A673 (cell line): Measurements from ENCODE around the gene CNOT10. TPM values are rescaled to one million over a fixed set of nuclear protein-coding genes. Genes with fewer than 3 reads are reported as not detected.

ENCODE experiments used
- BruUV-seq: library from RNA; stranded (reverse); fragments of 400-500 nt; replicated peaks from 2 replicates; lab custom pipeline; 2021; lab: Mats Ljungman, UMichigan
- CTCF ChIA-PET: fragments of 300-600 bp; sonication (Branson Sonifier 250); formaldehyde crosslinking; loops from one replicate; lab custom pipeline; 2022; ENCODE audit warnings: antibody characterized with exemption; lab: Charles Lee
- POLR2A ChIA-PET: fragments of 300-600 bp; sonication (Branson Sonifier 250); formaldehyde crosslinking; loops from one replicate; lab custom pipeline; 2022; ENCODE audit warnings: antibody characterized with exemption; ENCODE audit not compliant: low non-redundant PET; lab: Charles Lee
- DNase-seq: peaks from one replicate; pipeline ENCODE4 v3.0.0-alpha.2; 2015; ENCODE audit warnings: low spot score
- H3K27ac ChIP-seq: fragments of 200-600 bp; sonication (generic); 2 replicates; pipeline ENCODE4 v1.5.1; 2016; ENCODE audit warnings: mixed run types, low read depth, mild to moderate bottlenecking, mixed read lengths, antibody characterized with exemption, low read length; ENCODE audit not compliant: poor library complexity, severe bottlenecking
- H3K27me3 ChIP-seq: fragments of 200-600 bp; sonication (generic); replicated peaks from 2 replicates; pipeline ENCODE4 v1.6.1; 2017; ENCODE audit warnings: mixed run types, low read depth, mild to moderate bottlenecking, mixed read lengths, antibody characterized with exemption, low read length; ENCODE audit not compliant: insufficient read depth, poor library complexity
- H3K36me3 ChIP-seq: fragments of 200-600 bp; sonication (generic); 2 replicates; pipeline ENCODE4 v1.6.1; 2016; ENCODE audit warnings: mixed run types, mild to moderate bottlenecking, mixed read lengths, antibody characterized with exemption, low read length; ENCODE audit not compliant: insufficient read depth, poor library complexity, severe bottlenecking
- H3K4me1 ChIP-seq: fragments of 200-600 bp; sonication (generic); 2 replicates; pipeline ENCODE4 v1.6.1; 2017; ENCODE audit warnings: mixed run types, mild to moderate bottlenecking, mixed read lengths, antibody characterized with exemption, low read length; ENCODE audit not compliant: insufficient read depth, poor library complexity, severe bottlenecking
- H3K4me3 ChIP-seq: fragments of 200-600 bp; sonication (generic); 2 replicates; pipeline ENCODE4 v1.5.1; 2016; ENCODE audit warnings: low read depth, mixed run types, mild to moderate bottlenecking, mixed read lengths, low read length; ENCODE audit not compliant: poor library complexity, severe bottlenecking
- H3K9me3 ChIP-seq: fragments of 200-600 bp; sonication (generic); 2 replicates; pipeline ENCODE4 v1.6.1; 2016; ENCODE audit warnings: mixed run types, low read depth, mild to moderate bottlenecking, mixed read lengths, antibody characterized with exemption, low read length; ENCODE audit not compliant: poor library complexity, severe bottlenecking
- EZH2 ChIP-seq: fragments of 200-600 bp; sonication (generic); IDR thresholded peaks from 2 replicates; pipeline ENCODE4 v1.6.1; 2017; ENCODE audit warnings: borderline replicate concordance, low read depth, mild to moderate bottlenecking, mixed read lengths, antibody characterized with exemption, low read length; ENCODE audit not compliant: poor library complexity, severe bottlenecking
- intact Hi-C: fragments of 100-400 bp; cut with micrococcal nuclease; formaldehyde crosslinking; loops from one replicate; pipeline ENCODE4 v1.10.0; 2022; ENCODE audit not compliant: unreplicated experiment
- total RNA-seq: library from RNA; stranded (reverse); gene quantifications from 2 replicates; pipeline ENCODE4 v1.2.3, GENCODE V29; 2021
- TF ChIP-seq, protein P1 (sequence below): fragments of 300-800, 200-600 bp; sonication (generic); conservative IDR thresholded peaks from 2 replicates; pipeline ENCODE4 v1.5.1; 2017; ENCODE audit warnings: low read depth, mild to moderate bottlenecking, antibody characterized with exemption, low read length, moderate library complexity, mixed read lengths

Gene CNOT10
- total RNA-seq, 1 experiment from 2014 or later = 47.8 TPM

DNA sequence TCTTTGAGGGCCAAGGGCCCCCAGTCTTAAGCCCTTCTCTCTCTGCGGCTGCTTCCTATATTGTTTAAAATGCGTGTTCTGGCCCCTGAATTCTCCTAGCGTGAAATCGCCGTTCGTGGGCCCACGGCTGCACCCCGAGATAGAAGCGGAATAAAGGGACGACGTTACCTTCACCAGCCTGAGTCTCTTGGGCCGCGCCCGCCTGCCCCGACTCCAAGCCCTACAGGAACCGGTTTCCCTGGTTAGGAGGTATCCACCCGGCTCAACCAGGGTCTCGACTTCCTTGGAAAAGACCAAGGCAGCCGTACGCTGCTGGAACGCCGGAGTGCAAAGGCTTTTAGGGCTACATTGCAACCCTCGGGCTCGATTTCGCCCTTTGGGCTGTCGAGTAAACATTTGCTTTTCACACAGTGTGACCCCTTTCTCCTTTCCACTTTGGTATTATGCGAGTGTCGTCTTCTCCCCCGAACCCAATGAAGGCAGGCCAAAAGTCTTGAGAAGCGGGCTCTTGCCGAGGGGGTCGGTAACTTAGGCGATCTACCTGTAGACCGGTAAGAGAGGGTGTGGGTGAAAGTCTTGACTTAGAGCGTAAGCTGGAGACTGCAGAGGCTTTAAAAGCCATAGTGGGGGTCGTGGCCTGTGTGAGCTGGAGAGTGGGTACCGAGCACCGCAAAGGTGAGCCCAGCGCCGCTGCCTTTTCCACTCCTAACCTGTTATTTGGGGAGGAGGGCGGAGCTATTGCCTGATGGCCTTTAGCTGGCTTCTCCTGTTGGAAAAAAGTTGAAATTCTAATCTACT lies 134.8 kb downstream of the CNOT10 start:
- H3K4me1 ChIP-seq = peaks cover 4% of the 10 kb centered on the region
- TF ChIP-seq, protein P1, sequence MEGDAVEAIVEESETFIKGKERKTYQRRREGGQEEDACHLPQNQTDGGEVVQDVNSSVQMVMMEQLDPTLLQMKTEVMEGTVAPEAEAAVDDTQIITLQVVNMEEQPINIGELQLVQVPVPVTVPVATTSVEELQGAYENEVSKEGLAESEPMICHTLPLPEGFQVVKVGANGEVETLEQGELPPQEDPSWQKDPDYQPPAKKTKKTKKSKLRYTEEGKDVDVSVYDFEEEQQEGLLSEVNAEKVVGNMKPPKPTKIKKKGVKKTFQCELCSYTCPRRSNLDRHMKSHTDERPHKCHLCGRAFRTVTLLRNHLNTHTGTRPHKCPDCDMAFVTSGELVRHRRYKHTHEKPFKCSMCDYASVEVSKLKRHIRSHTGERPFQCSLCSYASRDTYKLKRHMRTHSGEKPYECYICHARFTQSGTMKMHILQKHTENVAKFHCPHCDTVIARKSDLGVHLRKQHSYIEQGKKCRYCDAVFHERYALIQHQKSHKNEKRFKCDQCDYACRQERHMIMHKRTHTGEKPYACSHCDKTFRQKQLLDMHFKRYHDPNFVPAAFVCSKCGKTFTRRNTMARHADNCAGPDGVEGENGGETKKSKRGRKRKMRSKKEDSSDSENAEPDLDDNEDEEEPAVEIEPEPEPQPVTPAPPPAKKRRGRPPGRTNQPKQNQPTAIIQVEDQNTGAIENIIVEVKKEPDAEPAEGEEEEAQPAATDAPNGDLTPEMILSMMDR = no peak
- no peak for TF ChIP-seq EZH2
- peaks cover 80% of the 10 kb centered on the region for H3K27me3 ChIP-seq
- peaks cover 10% of the 10 kb centered on the region for H3K9me3 ChIP-seq
- no peak for DNase-seq
- CTCF ChIA-PET = no interaction called here
- no peak overlapping the region for H3K4me3 ChIP-seq
- no peak overlapping the region for H3K27ac ChIP-seq
- intact Hi-C loops = no loop called here
- POLR2A ChIA-PET = no interaction called here
- no peaks in the 10 kb centered on the region for H3K36me3 ChIP-seq
- BruUV-seq = no TSS peak

DNA sequence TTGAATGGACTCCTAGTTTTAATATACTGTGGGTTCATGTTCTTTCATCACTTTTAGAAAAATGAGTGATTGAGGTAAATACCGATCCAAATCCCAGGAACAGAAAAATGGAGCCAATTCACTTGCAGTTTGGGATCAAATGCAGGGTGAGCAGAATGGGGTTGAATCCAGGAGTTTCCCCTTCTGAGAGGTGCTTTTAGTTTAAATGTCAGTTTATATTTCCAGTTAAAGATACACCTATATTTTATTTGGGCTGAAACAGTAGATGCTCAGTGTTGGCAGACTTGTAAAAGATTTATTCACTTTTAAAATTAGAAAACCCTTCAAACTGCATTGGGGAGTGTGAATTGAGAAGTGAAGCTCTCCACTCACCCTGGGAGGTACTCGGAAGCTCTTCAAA lies 135.4 kb downstream of the CNOT10 start:
- Histone ChIP-seq H3K4me3 (no peak overlapping the region), H3K27ac (no peak overlapping the region), H3K36me3 (no peaks in the 10 kb centered on the region), H3K9me3 (peaks cover 10% of the 10 kb centered on the region), H3K27me3 (peaks cover 75% of the 10 kb centered on the region), H3K4me1 (peaks cover 4% of the 10 kb centered on the region)
- no TSS peak for BruUV-seq
- intact Hi-C loops = no loop called here
- TF ChIP-seq EZH2 = no peak
- TF ChIP-seq, protein P1 = no peak
- POLR2A ChIA-PET = no interaction called here
- CTCF ChIA-PET = no interaction called here
- DNase-seq = no peak

DNA sequence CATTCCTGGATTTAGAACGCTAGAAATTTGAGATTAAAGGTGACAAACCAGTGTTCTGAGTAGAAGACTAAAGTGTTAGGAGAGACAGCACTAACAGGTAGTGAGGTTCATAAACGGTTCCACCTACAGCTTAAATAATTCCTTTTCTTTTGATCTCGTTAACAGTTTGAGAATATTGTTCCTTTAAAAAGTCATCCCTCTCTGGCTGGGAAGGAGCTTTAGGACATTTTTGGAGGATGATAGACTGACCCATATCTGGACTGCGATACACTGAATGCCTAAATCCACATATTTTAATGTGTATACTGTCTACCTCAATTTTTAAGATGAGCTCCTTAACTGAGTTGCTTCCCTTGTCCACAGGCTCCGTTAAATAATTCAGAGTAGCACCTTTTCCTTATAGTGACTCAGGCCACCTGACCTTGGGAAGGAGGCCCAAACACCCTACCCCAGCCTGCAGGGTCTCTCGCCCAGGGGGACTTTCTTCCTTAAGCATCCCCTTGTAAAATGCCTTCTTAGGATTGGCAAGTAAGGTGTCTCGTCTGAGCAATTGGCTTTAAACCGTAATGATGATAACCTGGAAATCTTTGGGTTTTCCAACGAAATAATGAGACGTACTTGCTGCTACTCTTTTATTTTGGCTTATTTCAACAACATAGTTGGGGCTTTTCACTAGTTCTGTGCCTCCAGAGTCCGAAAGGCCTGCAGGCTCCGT lies 136.1 kb downstream of the CNOT10 start:
- BruUV-seq = no TSS peak
- POLR2A ChIA-PET = no interaction called here
- peaks cover 68% of the 10 kb centered on the region for H3K27me3 ChIP-seq

More for the DNA sequence above, 136.1 kb downstream of the CNOT10 start:
- no peak for DNase-seq
- H3K4me3 ChIP-seq = no peak overlapping the region
- no peak overlapping the region for H3K27ac ChIP-seq
- peaks cover 10% of the 10 kb centered on the region for H3K9me3 ChIP-seq
- CTCF ChIA-PET = no interaction called here
- H3K36me3 ChIP-seq = no peaks in the 10 kb centered on the region
- H3K4me1 ChIP-seq = peaks cover 4% of the 10 kb centered on the region
- intact Hi-C loops = no loop called here
- TF ChIP-seq, protein P1 = no peak
- TF ChIP-seq EZH2 = no peak
